Measurements from ENCODE around the gene RBM28. TPM values are rescaled to one million over a fixed set of nuclear protein-coding genes. Genes with fewer than 3 reads are reported as not detected.

RBM28 gene
- total and polyA plus RNA-seq, 8 donors = 10.9 to 31.8 (median 16.9) TPM

DNA sequence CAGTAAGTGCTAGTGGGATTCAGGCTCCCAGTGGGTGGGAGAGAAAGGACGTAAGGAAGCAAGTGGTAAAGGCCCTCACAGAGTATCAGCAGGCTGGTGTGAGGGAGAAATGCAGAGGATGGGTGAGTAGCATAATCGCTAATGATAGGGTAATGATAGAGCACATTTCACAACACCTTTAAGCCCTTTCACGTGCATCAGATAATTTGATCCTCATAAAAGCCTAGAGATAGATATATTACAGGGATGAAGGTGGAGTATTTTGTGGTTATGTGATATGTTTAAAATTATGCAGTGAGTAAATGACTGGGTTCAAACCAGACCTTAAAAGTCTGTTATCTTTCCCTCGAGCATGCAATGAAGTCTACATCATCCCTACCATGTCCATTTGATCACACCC is 92.4 kb downstream of the RBM28 start:
- H3K36me3 ChIP-seq = no peaks in the 10 kb centered on the region
- ATAC-seq (no peak), FAIRE-seq (no peak), DNase-seq (no peak)
- TF ChIP-seq, protein P1, sequence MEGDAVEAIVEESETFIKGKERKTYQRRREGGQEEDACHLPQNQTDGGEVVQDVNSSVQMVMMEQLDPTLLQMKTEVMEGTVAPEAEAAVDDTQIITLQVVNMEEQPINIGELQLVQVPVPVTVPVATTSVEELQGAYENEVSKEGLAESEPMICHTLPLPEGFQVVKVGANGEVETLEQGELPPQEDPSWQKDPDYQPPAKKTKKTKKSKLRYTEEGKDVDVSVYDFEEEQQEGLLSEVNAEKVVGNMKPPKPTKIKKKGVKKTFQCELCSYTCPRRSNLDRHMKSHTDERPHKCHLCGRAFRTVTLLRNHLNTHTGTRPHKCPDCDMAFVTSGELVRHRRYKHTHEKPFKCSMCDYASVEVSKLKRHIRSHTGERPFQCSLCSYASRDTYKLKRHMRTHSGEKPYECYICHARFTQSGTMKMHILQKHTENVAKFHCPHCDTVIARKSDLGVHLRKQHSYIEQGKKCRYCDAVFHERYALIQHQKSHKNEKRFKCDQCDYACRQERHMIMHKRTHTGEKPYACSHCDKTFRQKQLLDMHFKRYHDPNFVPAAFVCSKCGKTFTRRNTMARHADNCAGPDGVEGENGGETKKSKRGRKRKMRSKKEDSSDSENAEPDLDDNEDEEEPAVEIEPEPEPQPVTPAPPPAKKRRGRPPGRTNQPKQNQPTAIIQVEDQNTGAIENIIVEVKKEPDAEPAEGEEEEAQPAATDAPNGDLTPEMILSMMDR (IDR thresholded peaks at IDR 0.05) = no peak
- intact Hi-C loops (cut with DNase I) = no loop called here
- H3K4me3 ChIP-seq = no peak overlapping the region
- H3K27ac ChIP-seq = no peak overlapping the region
- 59 to 65% methylated on average over 4 of the region's 4 CpGs for WGBS, 2 donors
- no peaks in the 10 kb centered on the region for H3K27me3 ChIP-seq
- no peaks in the 10 kb centered on the region for H3K9me3 ChIP-seq
- H3K4me1 ChIP-seq = no peaks in the 10 kb centered on the region

Other genes starting within 250 kb of the RBM28 start
- 1 to 10 TPM in 2 of 6 donors, under 1 TPM in 3, not detected in 1; 0.06 to 5.2 (median 0.14) TPM for gene LEP, start 102.6 kb downstream of the RBM28 start, total RNA-seq
- under 1 TPM; 0.05 to 0.68 TPM for gene LEP, start 102.6 kb downstream of the RBM28 start, polyA plus RNA-seq
- under 1 TPM in 2 of 6 donors, not detected in 4; 0.31 to 0.75 TPM for gene PRRT4, start 17.8 kb upstream of the RBM28 start, total RNA-seq
- gene PRRT4, start 17.8 kb upstream of the RBM28 start, polyA plus RNA-seq = under 1 TPM; 0.21 to 0.61 TPM
- 10 to 100 TPM; 16.8 to 25.7 (median 19.8) TPM for gene IMPDH1, start 66.1 kb upstream of the RBM28 start, total RNA-seq
- gene IMPDH1, start 66.1 kb upstream of the RBM28 start, polyA plus RNA-seq = 10 to 100 TPM; 18.3 to 26.0 TPM
- gene HILPDA, start 112.0 kb upstream of the RBM28 start, total RNA-seq = 1 to 10 TPM; 2.0 to 7.4 (median 4.2) TPM
- gene HILPDA, start 112.0 kb upstream of the RBM28 start, polyA plus RNA-seq = 1 to 10 TPM; 5.4 to 6.7 TPM
- gene METTL2B, start 132.8 kb upstream of the RBM28 start, total RNA-seq = 10 to 100 TPM in 4 of 6 donors, 1 to 10 TPM in 2; 8.8 to 12.6 (median 10.8) TPM
- gene METTL2B, start 132.8 kb upstream of the RBM28 start, polyA plus RNA-seq = 1 to 10 TPM; 6.2 to 6.7 TPM

Measured in pancreas (tissue), 10 donors.